ENCODE results near the gene BABAM2.

The BABAM2 gene

DNA sequence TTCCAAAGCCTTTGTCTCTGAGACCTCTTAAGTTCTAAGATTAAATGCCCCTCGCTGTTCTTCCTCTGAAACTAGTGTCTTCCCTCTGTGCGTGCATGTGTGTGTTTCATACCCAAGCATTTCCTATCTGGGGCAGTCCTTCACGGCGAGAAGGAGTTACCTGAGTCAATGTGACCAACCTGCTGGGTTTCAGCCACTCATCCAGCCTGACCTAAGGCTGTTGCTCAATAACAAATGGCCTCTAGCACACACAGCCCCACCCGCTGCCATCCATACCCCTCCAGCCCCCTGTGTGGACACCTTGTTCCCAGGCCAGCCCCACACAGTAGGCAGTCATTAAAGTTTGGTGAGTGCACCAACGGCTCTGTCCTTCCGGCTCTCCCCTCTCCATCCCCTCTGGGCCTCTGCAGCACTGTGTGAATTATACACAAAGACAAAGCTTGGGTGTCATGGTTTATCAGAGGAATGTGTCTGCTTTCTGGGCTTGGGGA is 448.3 kb downstream of the BABAM2 start:
- DNase-seq, result no peak

DNA sequence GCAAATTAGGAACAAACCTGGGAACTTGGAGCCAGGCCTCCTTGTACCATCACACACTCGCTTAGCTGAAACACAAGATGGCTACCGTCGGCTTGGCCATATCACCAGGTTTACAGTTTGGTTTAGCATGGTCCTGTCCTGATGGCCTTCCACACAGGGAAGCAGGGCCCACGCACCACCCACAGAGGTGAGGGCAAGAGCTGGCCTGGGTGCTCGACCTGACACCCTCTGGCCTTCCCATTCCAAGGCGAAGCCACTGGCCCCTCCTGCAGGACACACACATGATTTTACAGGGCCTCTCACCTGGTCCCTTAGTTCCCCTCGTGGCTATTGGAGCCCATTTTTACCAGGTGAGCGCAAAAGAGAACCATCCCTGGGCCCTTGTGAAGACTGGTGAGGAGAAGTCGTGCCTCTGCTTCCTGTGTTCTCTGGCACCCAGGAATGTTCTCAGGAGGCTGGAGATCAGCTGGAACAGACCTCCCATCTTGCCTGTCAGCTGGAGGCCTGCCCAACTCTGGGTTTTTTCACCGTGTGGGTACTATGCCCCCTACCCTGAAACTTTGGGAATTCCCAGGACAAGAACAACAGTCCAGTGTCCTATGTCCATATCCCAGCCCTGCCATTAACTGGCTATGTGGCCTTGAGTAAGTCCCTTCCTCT is 449.1 kb downstream of the BABAM2 start:
- no peak for DNase-seq

DNA sequence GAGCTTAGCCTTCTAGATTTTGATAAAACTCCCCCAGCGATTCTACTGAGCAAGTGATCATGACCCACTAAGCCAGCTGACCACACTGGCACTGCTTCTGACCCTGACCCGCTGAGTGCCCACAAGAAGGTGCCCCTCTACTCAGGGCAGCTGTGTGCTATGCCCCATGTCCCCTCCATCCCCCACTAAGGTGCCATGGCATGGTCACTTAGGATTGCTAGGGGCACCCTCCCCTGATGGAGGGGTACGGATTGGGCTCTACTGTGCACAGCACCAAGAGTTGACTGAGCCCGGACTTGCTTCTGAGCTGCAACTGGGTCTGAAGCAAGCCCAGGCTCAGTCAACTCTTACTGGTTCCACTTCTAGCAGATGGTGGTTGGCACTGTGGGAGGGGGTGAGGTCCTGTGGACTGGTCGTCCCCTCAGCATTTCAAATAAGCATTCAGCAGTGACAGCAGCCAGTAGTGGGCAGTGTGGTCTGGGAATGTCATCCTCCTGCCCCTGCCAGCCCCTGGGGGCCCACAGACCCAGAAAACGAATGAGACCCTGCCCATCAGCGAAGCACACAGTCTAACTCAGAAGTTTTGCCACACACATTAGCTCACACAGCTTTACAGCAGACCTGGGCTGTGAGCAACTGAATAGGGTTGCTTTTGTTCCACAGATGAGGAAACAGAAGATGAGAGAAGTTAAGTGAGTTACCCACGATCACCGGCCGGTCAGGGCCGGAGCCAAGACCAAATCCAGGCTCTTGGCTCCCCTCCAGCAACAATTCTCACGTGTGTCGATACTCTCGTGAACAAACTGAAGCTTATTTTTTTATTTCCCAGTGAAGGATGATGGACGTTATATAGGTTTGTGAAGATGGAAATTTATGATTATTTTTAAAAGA is 450.0 kb downstream of the BABAM2 start:
- no peak for DNase-seq

GRCh38 chr2:28341208-28341891 is 450.8 kb downstream of the BABAM2 start:
- DNase-seq, result no peak

GRCh38 chr2:28342081-28342967 is 451.8 kb downstream of the BABAM2 start:
- no peak for DNase-seq

GRCh38 chr2:28343184-28343942 is 452.8 kb downstream of the BABAM2 start:
- no peak for DNase-seq

DNA sequence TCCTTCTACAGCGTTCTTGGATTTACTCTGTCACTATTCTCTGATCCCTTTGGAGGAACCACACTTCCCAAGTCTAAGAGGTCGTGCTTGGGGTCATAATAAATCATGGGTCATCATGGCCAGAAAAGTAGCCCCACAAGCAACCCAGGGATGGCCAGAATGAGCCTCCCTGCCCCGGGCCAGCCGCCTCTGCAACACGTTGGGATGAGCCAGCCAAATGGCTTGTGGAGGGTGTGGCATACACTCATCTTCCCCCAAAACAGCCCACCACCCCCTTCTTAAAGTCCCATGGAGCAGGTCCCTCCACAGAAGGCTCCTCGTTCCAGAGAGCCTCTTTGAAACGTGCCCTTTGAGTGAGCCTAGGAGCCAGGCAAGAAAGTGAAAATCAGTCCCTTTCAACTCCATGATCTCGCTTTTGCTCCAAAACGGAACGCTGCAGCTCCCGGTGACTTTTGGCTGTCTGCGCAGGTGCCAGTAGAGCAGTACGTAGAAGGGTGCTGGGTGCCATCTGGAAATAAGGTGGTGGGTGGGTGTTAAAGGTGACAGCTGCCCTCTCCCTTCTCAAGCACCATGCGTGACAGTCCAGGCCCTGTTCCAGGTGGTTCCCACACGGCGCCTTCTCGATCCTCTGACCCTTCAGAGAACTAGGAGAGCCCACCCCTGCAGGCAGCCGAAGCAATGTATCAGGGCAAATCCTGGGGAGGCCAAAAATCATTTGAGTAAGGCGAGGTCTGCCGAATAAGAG is 453.6 kb downstream of the BABAM2 start:
- DNase-seq, result no peak

DNA sequence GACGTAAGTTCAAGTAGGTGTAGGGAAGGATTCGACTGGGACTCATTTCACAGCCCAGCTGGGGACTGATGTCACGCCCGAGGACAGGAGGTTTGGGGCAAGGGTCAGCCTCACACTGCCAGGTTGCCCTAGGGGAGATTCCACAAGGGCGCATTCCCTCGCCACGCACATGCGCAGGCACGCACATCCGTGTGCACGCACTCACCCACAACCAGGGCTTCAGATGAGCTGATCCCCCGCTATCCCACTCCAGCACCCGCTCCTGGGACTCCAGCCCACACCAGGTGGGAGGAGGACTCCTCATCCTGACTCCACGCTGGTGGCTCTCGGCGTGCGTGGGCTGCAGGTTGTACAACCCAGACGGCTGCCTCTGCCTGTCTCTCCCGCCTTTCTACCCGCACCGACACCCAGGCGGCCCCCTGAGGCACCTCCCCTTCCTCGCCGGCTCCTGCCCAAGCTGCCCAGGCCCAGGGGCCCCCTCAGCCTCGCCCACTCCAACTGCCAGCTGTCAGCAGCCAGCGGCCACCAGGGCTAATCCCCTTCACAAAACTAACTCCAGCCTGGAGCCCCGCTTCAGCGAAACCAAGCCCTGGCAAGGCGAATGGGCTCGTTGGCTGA is 454.3 kb downstream of the BABAM2 start:
- DNase-seq, result no peak

DNA sequence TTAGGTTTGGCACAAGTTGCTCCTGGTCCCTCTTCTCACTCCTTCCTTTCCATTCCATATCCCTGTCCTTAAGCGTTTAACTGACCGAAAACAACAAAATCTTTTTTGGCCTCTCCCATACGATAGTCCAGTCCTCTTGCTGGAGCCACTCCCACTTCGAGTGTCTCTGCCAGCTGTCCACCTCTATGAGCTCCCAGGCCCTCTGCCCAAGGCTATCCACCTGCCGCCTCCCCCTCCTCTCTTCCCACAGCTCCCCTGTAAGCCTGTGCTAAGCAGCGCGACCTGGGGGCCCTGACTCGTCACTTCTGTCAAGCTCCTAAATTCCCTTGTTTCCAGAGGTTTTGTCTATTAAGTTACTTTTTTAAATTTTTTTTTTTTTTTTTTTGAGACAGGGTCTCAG is 455.1 kb downstream of the BABAM2 start:
- DNase-seq, result no peak

DNA sequence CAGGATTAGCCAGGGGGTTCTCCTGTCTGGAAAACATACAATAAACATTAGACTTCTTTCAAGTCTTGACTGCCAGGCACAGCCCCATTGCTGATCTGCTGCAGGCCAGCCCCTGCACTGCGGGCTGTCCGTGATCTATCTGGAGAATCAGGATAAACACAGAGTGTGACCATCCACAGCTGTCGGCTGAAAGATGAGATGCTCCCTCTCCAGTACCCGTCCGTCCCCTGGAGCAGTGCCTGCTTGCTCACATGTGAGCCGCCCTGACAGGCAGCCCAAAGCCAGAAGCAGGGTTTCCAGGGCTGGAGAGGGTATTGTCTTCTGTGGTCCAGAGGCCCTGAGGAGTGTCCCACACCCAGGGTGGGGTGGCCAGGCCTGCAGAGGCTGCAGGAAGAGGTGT is 456.1 kb downstream of the BABAM2 start:
- DNase-seq, result no peak

DNA sequence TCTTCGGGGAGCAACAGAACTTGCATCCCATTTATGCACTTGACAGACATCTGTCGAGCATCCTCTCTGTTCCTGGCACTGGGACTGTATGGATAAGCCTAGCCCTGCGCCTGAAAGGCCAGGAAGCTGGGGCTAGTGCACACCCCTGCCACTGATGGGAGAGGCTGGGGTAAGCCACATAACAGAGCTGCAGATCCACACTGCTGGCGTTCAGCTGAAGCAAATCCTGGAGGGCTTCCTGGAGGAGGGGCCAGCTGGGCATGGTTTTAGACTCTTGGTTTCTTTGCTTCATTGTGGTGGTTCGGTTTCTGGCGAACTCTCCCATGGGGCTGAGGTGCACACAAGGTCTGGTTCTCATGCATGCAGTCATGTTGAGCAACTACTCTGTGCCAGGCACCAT is 456.7 kb downstream of the BABAM2 start:
- DNase-seq, result no peak

- no peak for DNase-seq
Measured at GRCh38 chr2:28347596-28347995, 457.1 kb downstream of the BABAM2 start.

GRCh38 chr2:28348149-28348567 is 457.6 kb downstream of the BABAM2 start:
- no peak for DNase-seq

GRCh38 chr2:28348921-28349320 is 458.4 kb downstream of the BABAM2 start:
- no peak for DNase-seq

DNA sequence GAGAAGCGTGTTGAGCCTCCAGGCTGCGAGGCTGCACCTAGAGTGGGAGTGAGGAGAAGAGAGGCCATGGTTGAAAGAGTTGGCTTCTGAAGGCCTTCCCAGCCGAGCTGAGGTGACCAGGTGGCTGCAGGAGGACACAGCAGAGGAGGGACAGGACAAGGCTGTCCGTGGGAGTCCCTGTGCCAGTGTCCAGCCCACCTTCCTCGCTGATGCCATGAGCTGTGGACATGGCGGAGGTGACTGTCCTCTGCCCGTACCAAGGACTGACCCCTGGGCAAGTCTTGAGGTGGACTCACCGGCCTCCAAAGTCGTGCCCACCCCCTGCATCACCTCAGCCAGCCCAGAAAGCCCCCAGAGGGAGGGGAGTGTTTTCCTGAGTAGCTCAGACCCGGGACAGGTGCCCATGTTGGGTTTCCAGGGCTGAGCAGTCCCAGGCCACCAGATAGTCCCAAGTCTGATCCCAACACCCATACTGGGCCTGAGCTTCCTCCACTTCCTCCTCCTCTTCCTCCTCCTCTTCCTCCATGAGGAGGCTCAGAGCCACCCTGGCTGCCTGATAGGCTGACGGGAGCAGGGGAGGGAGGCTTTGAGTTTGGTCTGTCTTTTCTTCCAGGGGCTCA is 459.1 kb downstream of the BABAM2 start:
- no peak for DNase-seq

- DNase-seq, result no peak
Measured at GRCh38 chr2:28350196-28350595, 459.7 kb downstream of the BABAM2 start.

DNA sequence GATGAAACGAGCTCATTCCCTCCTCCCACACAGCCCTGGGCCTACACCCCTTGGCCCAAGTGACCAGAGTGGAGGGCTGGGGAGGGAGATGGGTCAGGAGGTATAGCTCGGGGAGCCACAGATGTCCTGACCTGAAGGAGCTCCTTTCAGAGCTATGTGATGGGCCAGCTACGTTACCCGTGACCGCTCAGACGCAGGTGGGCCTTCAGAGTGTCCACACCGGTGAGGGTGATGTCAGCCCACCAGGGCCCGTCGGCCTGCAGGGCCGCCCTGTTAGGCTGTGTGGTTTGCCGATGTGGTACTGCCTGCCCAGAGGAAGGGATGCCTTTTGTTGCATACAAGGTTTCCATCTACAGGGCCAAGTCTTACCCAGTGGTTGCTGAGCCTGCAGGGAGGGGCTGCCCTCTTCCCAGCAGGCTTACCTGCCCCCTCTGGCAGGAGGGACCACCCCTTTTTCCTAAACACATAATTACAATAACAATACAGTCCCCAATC is 460.3 kb downstream of the BABAM2 start:
- DNase-seq, result no peak

DNA sequence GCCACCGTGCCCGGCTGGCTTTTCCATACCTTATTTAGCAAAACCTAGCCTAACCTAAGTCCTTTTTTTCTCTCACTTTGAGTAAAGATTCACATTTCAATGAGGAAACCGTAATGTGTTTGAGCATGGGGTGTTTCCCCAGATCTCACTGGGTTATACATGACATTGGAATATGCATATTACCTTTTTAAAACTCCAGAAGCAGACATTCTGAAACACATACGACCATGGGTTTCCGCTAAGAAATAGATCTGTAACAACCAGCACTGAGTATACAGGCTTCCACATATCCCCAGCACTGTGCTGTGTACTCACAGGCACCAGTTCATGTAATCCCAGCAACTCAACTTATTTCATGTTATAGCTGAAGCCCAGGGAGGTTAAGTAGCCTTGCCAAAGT is 461.1 kb downstream of the BABAM2 start:
- DNase-seq, result no peak

- DNase-seq, result no peak
Measured at GRCh38 chr2:28352104-28352503, 461.6 kb downstream of the BABAM2 start.
